Stimulated activated CD4-positive, alpha-beta T cell treated with anti-CD3 and anti-CD28 coated beads, Interleukin-12 subunit alpha, Interleukin-12 subunit beta, amount 100 ng/mL, for 48 hours (primary cell): Measurements from ENCODE around the gene CLASP2.
"Not testable (repeated sequence)": the region's sequence is repeated elsewhere in the genome, so short reads cannot be mapped to it uniquely, and the experiment has no call there.

Experiments used
- DNase-seq, 3 donors: peaks; one replicate each; pipeline ENCODE4 v3.0.0-alpha.2; 2020; ENCODE audit warnings: low read depth in 2 of 3, low spot score in 1 of 3

CLASP2 gene

DNA sequence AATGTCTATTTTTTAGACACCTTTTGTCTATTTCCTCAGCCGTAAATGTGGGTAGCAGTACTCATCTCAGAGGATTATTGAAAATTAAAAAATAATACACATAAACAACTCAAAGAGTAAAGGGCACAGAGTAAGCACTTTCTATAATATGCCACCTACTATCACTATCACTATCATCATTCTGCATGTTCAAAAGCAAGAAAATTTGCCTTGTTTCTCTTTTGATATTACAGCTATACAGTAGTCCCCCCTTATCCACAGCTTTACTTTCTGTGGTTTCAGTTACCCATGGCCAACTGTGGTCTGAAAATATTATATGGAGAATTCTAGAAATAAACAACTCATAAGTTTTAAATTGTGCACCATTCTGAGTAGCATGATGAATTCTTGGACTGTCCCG is 27.7 kb downstream of the CLASP2 start:
- no peak for DNase-seq

DNA sequence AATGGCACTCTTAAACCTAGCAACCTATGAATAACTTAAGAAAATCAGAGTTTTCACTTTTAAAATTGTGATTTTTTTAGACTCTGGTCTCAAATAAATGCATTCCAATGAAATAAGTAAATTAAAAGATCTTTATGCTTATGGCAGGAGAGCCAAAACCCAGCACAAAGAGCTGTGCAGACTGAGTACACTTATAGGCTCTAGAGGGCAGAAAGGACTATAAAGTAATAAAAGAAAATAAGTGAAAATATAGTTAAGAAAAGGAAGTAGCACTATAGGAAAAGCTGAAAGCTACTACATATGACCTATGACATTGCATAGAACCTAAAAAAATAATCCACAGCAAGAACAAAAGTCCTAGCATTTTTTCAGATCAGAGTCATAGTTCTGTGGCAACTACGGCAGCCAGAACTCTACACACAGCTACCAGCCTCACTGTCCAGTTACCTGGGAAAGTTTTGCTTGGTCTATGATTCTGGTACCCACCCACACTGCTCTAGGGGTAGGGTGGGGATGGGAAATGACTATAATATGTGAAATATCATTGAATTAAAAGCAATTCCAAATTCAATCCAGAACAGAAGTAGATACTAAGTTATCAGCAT is 30.5 kb downstream of the CLASP2 start:
- no peak for DNase-seq

DNA sequence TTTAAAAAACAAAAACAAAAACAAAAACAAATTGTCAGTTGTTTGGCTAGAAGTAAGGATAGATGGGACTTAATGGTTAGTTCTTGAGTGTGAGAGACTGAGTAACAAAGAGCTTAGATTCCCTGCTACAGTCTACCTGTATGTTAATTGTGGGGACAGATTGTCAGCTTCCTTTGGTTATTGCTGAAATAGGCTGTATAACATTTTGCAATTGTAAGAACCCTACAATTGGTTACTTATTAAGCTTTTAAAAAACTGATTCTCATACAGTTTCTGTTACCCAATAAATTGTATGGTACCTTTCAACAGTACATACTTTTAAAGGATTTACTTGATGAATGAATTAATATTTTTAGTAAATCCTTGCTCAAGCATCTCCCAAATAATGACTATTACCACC is 35.3 kb downstream of the CLASP2 start:
- DNase-seq = no peak

DNA sequence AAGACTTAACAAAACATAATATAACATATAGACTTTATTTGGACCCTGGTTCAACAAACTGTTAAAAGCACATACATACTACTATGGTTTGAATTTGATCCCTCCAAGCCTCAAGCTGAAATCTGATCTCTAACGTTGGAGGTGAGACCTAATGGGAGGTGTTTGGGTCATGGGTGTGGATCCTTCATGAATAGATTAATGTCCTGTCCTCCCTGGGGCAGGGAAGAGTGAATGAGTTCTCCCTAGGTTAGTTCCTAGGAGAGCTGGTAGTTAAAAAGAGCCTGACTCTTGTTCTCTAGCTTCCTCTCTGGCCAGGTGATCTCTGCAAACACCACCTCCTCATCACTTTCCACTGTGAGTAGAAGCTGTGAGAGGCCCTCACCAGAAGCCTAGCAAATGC is 36.4 kb downstream of the CLASP2 start:
- DNase-seq = no peak

DNA sequence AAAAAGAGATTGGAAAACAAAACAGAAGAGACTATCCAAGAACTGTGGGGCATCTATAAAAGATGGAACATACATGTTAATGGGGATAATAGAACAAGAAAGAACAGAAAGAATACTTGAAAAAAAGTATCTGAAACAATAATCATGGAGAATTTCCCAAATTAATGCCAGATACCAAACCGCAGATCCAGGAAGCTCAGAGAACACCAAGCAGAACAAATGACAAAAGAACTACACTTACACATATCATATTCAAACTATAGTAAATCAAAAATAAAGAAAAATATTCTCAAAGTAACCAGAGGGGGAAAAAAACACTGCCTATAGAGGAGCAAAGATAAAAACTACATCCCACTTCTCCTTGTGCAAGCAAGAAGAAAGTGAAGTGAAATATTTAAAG is 40.0 kb downstream of the CLASP2 start:
- DNase-seq = no peak

DNA sequence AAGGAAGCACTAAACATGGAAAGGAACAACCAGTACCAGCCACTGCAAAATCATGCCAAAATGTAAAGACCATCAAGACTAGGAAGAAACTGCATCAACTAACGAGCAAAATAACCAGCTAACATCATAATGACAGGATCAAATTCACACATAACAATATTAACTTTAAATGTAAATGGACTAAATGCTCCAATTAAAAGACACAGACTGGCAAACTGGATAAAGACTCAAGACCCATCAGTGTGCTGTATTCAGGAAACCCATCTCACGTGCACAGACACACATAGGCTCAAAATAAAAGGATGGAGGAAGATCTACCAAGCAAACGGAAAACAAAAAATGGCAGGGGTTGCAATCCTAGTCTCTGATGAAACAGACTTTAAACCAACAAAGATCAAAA is 44.6 kb downstream of the CLASP2 start:
- DNase-seq = not testable (repeated sequence)

DNA sequence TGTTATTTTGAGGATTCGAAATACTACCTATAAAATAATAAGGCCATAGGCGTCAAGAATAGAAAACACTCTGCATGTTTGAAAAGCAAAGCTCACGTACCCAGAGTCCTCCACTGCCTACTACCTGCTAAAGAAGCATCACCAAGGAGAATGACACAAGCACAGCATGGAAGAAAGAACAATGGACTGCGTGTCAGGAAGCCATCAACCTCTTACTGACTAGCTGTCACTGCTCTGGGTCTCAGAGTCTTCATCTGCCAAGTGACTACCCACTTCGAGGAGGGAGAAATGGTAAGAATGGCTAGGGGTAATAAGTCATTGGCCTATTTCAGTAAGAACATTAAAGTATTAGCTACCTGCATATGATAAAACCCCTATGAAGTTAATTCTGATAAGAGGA is 49.4 kb downstream of the CLASP2 start:
- no peak for DNase-seq

DNA sequence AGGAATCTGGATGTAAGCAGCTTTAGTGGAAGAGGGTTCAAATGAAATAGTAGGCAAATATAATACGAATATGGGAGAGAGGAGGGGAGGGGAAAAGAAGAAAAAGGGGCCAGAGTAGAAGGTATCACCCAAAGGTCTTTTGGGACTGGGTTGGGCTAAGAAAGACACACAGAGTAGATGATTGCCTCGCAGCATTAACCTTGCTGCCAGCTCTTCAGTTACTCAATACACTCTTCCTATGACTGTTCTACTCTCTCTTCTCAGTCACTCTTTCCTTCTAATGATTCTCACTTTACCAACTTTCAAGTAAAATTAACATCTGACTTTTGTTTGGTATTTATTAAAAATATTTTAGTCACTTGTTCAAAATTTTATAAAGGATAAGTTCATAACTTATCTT is 52.8 kb downstream of the CLASP2 start:
- DNase-seq = no peak

DNA sequence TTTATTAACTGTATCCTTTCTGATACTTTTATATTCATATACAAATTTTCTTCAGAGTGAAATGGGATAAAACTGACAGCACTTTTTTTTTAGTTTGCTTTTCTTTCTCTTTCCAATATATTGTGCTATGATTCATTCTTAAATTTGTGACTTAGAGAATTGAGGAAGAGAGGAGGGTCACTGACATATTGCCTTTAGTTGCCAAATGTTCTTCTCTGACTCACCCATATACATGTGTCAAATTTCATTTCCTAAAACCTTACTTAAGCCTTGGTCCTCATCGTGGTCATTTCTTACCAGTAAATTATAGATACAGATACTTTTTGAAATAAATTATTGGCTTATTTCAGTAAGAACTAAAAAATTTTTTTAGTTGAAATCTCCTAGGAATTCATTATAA is 53.9 kb downstream of the CLASP2 start:
- DNase-seq = no peak

DNA sequence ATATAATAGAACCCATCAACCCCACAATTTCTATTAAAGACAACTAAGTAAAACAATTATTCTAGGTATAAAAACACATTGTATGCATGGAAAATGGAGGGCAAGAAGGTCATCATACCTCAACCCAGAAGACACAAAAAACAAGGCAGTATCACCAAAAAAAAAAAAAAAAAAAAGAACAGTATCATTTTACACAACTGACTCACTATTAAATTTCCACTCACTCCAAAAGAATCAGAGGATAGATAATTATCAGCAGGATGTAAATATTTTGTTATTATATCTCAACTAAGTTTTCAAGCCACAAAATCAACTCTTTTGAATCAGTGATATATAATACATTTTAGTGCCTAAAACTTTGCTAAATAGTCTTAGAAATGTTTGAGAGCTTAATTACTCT is 55.0 kb downstream of the CLASP2 start:
- DNase-seq = no peak

DNA sequence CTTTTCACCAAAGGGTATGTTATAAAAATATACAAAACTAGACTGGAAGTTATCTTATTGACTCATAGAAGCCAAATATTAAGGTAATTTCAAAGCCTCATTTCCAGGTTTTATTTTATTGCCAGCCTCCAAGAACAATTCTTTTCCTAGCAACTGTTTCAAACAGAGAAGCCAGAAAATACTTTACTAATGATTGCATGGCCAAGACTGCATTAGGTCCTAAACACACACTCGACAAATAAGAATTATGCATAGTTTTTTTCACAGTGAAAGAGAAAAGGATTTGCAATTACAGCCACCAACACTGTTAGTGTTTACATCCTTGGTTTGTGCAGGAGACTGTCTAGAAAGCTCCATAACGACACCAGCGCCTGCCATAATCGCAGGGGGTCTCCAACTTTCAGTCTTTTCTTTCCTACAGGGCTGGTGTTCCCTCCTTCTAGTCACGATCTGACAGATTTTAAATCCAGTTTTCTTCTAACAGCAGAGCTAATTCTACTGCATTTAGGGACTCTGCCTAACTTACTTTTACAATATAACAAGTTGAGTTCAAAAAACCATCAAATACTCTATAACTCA is 58.1 kb downstream of the CLASP2 start:
- DNase-seq = no peak

DNA sequence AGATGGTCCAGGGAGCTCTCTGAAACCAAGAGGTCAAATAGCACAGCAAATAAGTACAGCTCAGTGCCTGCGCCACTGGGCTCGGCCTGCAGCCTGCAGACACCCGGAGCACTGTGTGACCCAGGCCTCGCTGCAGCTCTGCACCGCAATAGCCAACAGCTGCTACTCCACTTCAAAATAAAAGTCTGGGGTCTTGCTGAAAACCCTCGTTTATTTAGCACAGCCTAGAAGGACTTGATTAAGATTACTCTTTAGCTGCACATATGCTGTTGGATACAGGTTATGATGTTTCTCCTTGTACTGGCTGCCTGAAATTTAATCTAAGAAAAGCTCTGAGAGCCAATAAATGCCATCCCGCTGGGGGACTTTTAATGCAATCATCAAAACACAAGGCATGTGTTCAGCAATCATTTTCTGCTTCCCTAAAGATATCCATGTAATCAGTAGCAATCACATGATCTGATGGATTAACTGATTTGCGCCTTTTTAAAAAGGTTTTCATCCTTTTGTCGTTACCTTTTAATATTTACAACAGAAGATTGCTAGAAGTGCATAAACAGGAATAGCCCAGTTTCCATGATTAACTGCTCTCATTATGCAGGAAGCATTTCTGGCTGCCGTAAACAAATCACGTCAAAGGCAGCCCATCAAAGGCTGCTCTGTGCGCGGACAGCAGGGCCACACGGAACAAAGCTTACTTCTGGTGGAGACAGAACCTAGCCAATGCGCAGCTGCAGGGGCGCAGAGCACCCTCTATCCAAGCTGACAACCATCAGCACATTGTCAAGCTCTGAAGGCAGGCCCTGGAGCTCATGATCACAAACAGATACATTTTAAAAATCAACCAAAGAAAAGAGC is 58.8 kb downstream of the CLASP2 start:
- DNase-seq = no peak

DNA sequence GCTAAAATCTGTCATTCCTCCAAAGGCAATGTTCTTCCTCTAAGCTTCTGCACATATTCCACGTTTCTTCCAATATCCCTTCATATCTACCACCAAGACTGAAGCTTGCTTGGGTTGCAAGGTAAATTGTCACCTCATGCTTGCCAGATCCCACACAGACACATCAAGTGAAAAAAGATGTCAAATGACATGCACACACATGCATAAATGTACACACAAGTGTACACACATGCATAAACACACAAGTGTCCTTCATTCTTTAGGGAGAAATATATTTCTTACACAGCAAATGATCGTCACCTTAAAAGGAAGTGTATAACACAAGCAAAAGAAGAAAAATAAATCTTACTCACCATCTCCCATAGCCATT is 59.4 kb downstream of the CLASP2 start:
- DNase-seq = no peak

DNA sequence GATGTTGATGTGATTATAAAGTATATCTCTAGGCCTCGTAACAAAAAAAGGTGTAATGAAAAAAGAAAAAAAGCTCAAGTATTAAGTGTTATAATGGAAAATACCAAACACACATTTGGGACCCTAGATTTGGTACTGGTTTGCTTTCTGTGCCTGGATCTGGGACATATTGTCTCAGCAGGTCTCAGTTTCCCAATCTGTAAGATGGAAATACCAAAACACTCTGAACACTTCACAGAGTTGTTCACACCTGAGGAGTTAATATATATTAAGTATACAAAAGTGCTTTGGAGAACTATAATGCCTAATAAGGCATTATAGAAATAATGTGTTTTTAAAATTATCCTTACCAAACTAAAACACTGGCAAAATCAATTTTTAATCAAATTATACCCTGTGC is 60.0 kb downstream of the CLASP2 start:
- DNase-seq = no peak

DNA sequence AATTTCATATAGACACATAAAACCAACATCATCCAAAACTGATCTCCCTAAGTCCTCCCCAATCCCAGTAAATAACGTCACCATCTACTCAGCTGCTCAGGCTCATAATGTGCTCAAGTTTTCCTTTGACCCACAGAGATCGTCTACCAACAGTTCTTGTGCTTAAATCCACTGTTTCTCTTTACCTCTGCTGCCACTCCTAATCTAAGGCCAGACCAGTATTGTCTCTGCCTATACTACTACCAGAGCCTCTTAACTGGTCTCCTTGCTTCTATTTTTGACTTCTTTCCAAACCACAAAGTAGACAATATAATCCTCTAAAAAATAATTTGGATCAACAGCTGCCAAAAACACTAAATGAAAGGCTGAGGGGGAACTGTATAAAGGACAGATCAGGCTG is 65.3 kb downstream of the CLASP2 start:
- no peak for DNase-seq

DNA sequence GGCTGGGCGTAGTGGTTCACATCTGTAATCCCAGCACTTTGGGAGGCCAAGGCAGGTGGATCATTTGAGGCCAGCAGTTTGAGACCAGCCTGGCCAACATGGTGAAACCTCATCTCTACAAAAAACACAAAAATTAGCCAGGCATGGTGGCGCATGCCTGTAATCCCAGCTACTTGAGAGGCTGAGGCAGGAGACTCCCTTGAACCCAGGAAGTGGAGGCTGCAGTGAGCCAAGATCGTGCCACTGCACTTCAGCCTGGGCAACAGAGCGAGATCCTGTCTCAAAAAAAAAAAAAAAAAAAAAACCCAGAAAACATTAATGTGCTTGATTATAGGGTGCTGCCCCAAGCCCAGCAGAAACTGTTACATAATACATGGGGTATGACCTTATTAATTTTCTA is 67.0 kb downstream of the CLASP2 start:
- DNase-seq = not testable (repeated sequence)

DNA sequence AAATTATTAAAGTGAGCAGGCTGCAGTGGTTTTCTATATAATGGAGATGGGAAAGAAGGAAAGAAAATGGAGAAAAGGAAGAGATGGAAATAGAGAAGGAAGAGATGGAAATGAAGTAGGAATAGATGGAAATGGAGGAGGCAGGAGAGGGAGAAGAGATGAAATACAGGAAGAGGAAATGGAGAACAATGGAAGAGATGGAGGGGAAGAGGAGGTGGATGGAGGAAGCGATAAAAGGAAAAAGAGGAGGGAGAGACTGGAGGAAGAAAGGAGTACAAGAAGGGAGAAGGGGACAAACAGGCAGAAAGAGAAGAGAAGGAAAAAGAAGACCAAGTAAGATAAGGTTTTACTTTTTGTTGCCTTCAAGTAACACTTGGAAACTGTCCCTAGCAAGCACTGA is 67.6 kb downstream of the CLASP2 start:
- no peak for DNase-seq

DNA sequence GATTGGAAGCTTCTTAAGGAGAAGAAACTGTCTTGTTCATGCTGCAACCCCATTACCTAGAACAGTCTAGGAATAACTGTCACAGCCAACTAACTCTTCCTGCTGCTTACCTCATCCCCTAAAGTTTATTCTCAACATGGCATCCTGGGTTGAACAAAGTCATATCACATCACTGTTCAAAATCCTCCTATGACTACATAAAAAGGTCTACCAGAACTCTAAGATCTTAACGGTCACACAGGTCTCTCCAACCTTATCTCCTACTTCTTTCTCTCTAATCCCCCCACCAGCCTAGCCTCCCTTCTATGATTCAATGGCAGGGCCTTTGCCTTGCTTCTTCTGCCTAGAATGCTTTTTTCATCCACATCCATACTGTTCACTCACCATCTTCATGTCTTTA is 69.3 kb downstream of the CLASP2 start:
- no peak for DNase-seq

DNA sequence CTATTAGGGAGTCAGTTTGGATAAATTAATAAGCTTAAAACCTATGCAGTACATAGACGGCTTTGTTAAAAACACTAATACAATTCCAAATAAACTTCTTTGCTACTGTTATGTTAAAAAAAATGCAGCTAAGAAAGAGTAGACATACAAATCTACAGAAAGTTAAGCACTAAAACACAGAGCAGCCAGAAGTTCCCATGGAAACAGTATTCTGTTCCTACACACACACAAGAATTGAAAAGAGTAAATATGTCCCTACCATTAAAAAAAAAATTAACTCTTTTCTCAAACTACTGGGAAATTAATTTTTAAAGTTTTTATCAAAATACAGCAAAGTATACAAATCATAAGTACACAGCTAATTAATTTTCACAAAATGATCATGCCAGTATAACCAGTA is 71.6 kb downstream of the CLASP2 start:
- no peak for DNase-seq

DNA sequence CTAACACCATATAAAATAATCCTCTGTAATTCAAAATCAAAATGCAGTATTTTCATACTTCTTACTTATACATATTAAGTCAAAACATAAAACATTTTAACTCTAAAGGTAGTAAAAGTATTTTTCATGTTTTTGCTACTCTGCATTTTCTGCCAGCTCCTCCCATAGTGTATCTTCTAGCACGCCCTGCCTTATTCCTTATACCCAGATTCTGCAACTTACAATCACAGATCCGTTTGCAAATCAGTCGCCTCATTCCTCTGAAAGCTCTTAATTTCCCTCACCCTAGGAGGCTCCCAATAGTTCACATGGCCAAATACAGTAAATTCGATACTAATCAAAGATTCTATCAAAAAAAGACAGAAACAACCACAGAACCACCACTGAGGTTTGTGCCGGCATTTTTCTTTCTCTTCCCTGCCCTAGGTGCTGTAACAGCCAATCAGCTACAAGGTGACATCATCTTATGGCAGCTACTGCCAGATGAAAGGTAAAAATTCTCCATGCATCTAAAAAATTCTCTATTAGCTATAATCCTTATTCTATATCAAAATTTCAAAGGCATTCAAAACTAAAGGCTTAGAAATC is 72.9 kb downstream of the CLASP2 start:
- no peak for DNase-seq

DNA sequence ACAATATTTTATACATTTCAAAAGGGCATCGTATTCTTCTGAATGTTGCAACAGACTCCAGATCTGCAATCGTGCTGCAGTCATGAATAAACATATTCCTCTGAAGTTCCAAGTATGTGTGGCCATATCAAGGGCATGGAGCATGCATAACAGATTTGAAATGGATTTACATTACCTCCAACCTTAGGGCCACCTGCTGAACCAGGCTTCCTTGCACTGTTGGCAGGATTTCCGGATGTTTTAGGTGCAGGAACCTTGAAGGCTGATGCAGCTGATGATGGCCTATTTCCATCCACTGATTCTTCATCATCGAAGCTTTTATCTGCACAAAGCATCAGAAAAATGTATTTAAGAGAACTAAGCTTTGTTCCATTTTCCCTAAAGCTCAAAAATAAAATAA is 73.5 kb downstream of the CLASP2 start:
- no peak for DNase-seq

DNA sequence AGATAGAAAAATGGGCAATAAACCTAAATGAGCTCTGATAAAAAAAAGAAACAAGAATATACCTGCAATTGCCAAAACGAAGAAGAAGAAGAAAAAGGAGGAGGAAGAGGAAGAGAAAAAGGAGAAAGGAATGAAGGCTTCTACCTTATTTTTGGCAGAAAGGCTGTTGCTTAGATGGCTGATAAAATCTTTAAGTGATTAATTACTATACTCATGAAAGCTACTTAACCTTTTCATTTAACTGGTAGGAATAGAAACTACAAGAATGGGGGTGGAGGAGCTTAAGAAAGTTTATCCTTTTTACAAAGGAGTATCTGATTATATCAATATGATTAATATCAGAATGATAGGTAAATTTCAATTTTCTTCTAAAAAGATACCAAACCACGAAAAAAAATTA is 75.2 kb downstream of the CLASP2 start:
- no peak for DNase-seq
